HCT116 (cell line): Measurements from ENCODE around the gene RBM19.

Experiments
- POLR2AphosphoS5 ChIP-seq: IDR thresholded peaks from 2 replicates; pipeline ENCODE4 v1.6.1; 2011; ENCODE audit warnings: mild to moderate bottlenecking, low read depth, low read length, moderate library complexity
- SP1 ChIP-seq: IDR thresholded peaks from 2 replicates; pipeline ENCODE4 v1.6.1; 2012; ENCODE audit warnings: low read depth

GRCh38 chr12:113930249-113930648, 35.9 kb downstream of the RBM19 start:
- TF ChIP-seq SP1 (no peak), POLR2AphosphoS5 (no peak)
